DMS53 (cell line): ENCODE results near the gene SEC61A2.
"Not testable (repeated sequence)": the region's sequence is repeated elsewhere in the genome, so short reads cannot be mapped to it uniquely, and the experiment has no call there.

Experiments
- DNase-seq: peaks from one replicate; lab custom pipeline; 2025; lab: John Stamatoyannopoulos, UW

The SEC61A2 gene

GRCh38 chr10:12129222-12130111, at the start of gene SEC61A2:
Gene SEC61A2, plus strand, starts transcription at chr10:12129677. Its CDS starts 111 bp downstream, at chr10:12129788.
- peak; percentile 99 for DNase-seq

- DNase-seq: no peak
Observed at GRCh38 chr10:12081470-12081869, 48.0 kb upstream of the SEC61A2 start.

GRCh38 chr10:12081879-12082557, 47.5 kb upstream of the SEC61A2 start:
- no peak for DNase-seq

GRCh38 chr10:12088919-12089318, 40.6 kb upstream of the SEC61A2 start:
- DNase-seq: no peak

GRCh38 chr10:12091421-12091820, 38.1 kb upstream of the SEC61A2 start:
- DNase-seq: no peak

- DNase-seq: not testable (repeated sequence)
Observed at GRCh38 chr10:12097361-12097760, 32.1 kb upstream of the SEC61A2 start.

GRCh38 chr10:12097791-12098190, 31.7 kb upstream of the SEC61A2 start:
- DNase-seq: peak; percentile 97

- no peak for DNase-seq
Observed at GRCh38 chr10:12098966-12099365, 30.5 kb upstream of the SEC61A2 start.

GRCh38 chr10:12103802-12104201, 25.7 kb upstream of the SEC61A2 start:
- no peak for DNase-seq

- no peak for DNase-seq
Observed at GRCh38 chr10:12107781-12108180, 21.7 kb upstream of the SEC61A2 start.

GRCh38 chr10:12109286-12109685, 20.2 kb upstream of the SEC61A2 start:
- no peak for DNase-seq

- DNase-seq: no peak
Observed at GRCh38 chr10:12111528-12111927, 17.9 kb upstream of the SEC61A2 start.

- DNase-seq: no peak
Observed at GRCh38 chr10:12113627-12114026, 15.8 kb upstream of the SEC61A2 start.

GRCh38 chr10:12121673-12122072, 7.8 kb upstream of the SEC61A2 start:
- peak; percentile 48 for DNase-seq

GRCh38 chr10:12130237-12130872, 878 bp downstream of the SEC61A2 start:
- peak; percentile 75 for DNase-seq

- no peak for DNase-seq
Observed at GRCh38 chr10:12135631-12136030, 6.2 kb downstream of the SEC61A2 start.

- no peak for DNase-seq
Observed at GRCh38 chr10:12140038-12140437, 10.6 kb downstream of the SEC61A2 start.

GRCh38 chr10:12144538-12144937, 15.1 kb downstream of the SEC61A2 start:
- DNase-seq: no peak

- no peak for DNase-seq
Observed at GRCh38 chr10:12150163-12150562, 20.7 kb downstream of the SEC61A2 start.

- DNase-seq: no peak
Observed at GRCh38 chr10:12154516-12154915, 25.0 kb downstream of the SEC61A2 start.

- no peak for DNase-seq
Observed at GRCh38 chr10:12156367-12157123, 27.1 kb downstream of the SEC61A2 start.

GRCh38 chr10:12158111-12158510, 28.6 kb downstream of the SEC61A2 start:
- DNase-seq: no peak
